K562 (cell line): Measurements from ENCODE around the gene CPVL. TPM values are rescaled to one million over a fixed set of nuclear protein-coding genes. Genes with fewer than 3 reads are reported as not detected.
A peak's percentile ranks its signal among the peaks of the same experiment; 100 is the strongest.

ENCODE experiments used
- ATAC-seq: fragments of 200-7000 bp; cut with Tn5 transposase; 3 replicates; pipeline ENCODE4 v1.9.1; 2020; ENCODE audit warnings: moderate library complexity
- BruUV-seq: library from RNA; stranded (reverse); fragments of 400-500 nt; replicated peaks from 2 replicates; lab custom pipeline; 2021; lab: Mats Ljungman, UMichigan
- CTCF ChIA-PET: fragments of 300-600 bp; formaldehyde crosslinking; extraction: SDS; loops from one replicate; lab custom pipeline; 2021; ENCODE audit warnings: low intra/inter-chr PET ratio; lab: Yijun Ruan, JAX
- POLR2A ChIA-PET: fragments of 300-600, 350-650 bp; sonication (Branson Sonifier 250); formaldehyde crosslinking; extraction: SDS; loops from one replicate; lab custom pipeline; 2021; ENCODE audit warnings: antibody characterized with exemption, inconsistent platforms; lab: Yijun Ruan, JAX
- DNase-seq, 4 experiments: peaks; one replicate each; pipeline versions ENCODE4 v3.0.0 to v3.0.0-alpha.2; 2011 to 2018; ENCODE audit warnings: low spot score in 3 of 4, mixed read lengths in 3 of 4; ENCODE audit errors: extremely low read depth in 1 of 4
- FAIRE-seq: peaks from 2 replicates; lab custom pipeline; 2011; peaks lifted over from hg19 to GRCh38; lab: Jason Lieb, UNC
- H2AFZ ChIP-seq: 2 replicates; pipeline ENCODE4 v1.6.0; 2011; ENCODE audit warnings: low read depth, low read length, control low read depth, inconsistent platforms
- H3K27ac ChIP-seq: fragments of 200-600 bp; 3 replicates; pipeline ENCODE4 v1.8.0; 2011; ENCODE audit warnings: low read depth, mild to moderate bottlenecking, control low read depth, inconsistent platforms, low read length, moderate library complexity, mixed read lengths; ENCODE audit errors: extremely low read depth
- H3K27me3 ChIP-seq, 2 experiments: fragments of 300-600 bp in 1 of 2; 2 replicates in 1 of 2; 3 replicates in 1 of 2; pipeline versions ENCODE4 v1.6.0 to v1.8.0; 2011; ENCODE audit warnings: inconsistent platforms in 2 of 2, low read length in 2 of 2, mild to moderate bottlenecking in 1 of 2, mixed read lengths in 1 of 2, moderate library complexity in 1 of 2; ENCODE audit not compliant: control insufficient read depth in 2 of 2, insufficient read depth in 2 of 2
- H3K36me3 ChIP-seq: fragments of 300-600 bp; 3 replicates; pipeline ENCODE4 v1.8.0; 2011; ENCODE audit warnings: mild to moderate bottlenecking, low read length, inconsistent platforms; ENCODE audit not compliant: control insufficient read depth, insufficient read depth
- H3K4me1 ChIP-seq, 2 experiments: fragments of 200-600 bp in 1 of 2; replicated peaks in 1 of 2; 2 replicates in 1 of 2; 3 replicates in 1 of 2; pipeline versions ENCODE4 v1.5.1 to v1.8.0; 2011; ENCODE audit warnings: inconsistent platforms in 2 of 2, low read length in 2 of 2, mild to moderate bottlenecking in 1 of 2, mixed read lengths in 1 of 2, moderate library complexity in 1 of 2; ENCODE audit not compliant: control insufficient read depth in 2 of 2, insufficient read depth in 2 of 2
- H3K4me2 ChIP-seq: 2 replicates; pipeline ENCODE4 v1.6.1; 2011; ENCODE audit warnings: low read length, control low read depth, inconsistent platforms, mixed read lengths; ENCODE audit not compliant: insufficient read depth
- H3K4me3 ChIP-seq: fragments of 200-600 bp; sonication (generic), shearing (Covaris generic); 2 replicates; pipeline ENCODE4 v1.5.1; 2016; ENCODE audit warnings: control low read depth, inconsistent platforms
- H3K79me2 ChIP-seq: fragments of 200-600 bp; 3 replicates; pipeline ENCODE4 v1.8.0; 2011; ENCODE audit warnings: low read length, inconsistent platforms; ENCODE audit not compliant: control insufficient read depth, insufficient read depth
- H3K9ac ChIP-seq, 2 experiments: 2 replicates each; pipeline versions ENCODE4 v1.6.0 to v1.6.1; 2011; ENCODE audit warnings: low read depth in 2 of 2, low read length in 2 of 2, control low read depth in 1 of 2, inconsistent platforms in 1 of 2, mild to moderate bottlenecking in 1 of 2, mixed read lengths in 1 of 2; ENCODE audit not compliant: insufficient read depth in 1 of 2
- H3K9me1 ChIP-seq: one replicate; pipeline ENCODE4 v1.6.0; 2011; ENCODE audit warnings: inconsistent platforms, mild to moderate bottlenecking, low read length, moderate library complexity; ENCODE audit not compliant: control insufficient read depth, insufficient read depth
- H3K9me3 ChIP-seq: replicated peaks from 2 replicates; pipeline ENCODE4 v1.5.1; 2011; ENCODE audit warnings: low read depth, low read length, inconsistent platforms; ENCODE audit not compliant: control insufficient read depth, insufficient read depth
- H4K20me1 ChIP-seq: replicated peaks from 2 replicates; pipeline ENCODE4 v1.6.1; 2011; ENCODE audit warnings: low read length, inconsistent platforms, mixed read lengths; ENCODE audit not compliant: control insufficient read depth, insufficient read depth
- RAD21 ChIP-seq, 2 experiments: fragments of 250-450 bp in 1 of 2; fragments of 450-650 bp in 1 of 2; sonication (Bioruptor Pico) in 1 of 2; formaldehyde crosslinking in 1 of 2; IDR thresholded peaks in 1 of 2; conservative IDR thresholded peaks in 1 of 2; 2 replicates each; pipeline versions ENCODE4 v1.4.0 to v1.8.0; 2020 to 2022; ENCODE audit warnings: mild to moderate bottlenecking in 2 of 2, moderate library complexity in 1 of 2
- ZNF583 ChIP-seq: fragments of 250-450 bp; sonication (Bioruptor Pico); IDR thresholded peaks from 2 replicates; pipeline ENCODE4 v1.4.0; 2020
- WGBS: fragments of 100-300 bp; shearing (Covaris generic); methylation state at CpG from one replicate; pipeline ENCODE4 v1.1.6; 2016; ENCODE audit warnings: low coverage, mixed read lengths; ENCODE audit not compliant: insufficient coverage; ENCODE audit errors: missing lambda C conversion rate; 5-methylcytosine and 5-hydroxymethylcytosine counted together
- in situ Hi-C: fragments of 300-500 bp; cut with MboI; formaldehyde crosslinking; loops from 4 replicates; pipeline ENCODE4 v1.15.0; 2018; ENCODE audit warnings: inconsistent platforms, mixed read lengths
- intact Hi-C: fragments of 100-400 bp; cut with micrococcal nuclease; formaldehyde crosslinking; loops from 2 replicates; pipeline ENCODE4 v1.14.2; 2022
- polyA plus RNA-seq, 8 experiments: library from polyadenylated mRNA; depleted of rRNA in 4 of 8; stranded (reverse) in 5 of 8; unstranded in 3 of 8; fragments of >200 nt; fragmentation: Nextera tagmentation in 2 of 8; fragmentation: Illumina TruSeq in 1 of 8; extraction: Ambion mirVana in 2 of 8; extraction: Trizol in 1 of 8; gene quantifications; 2 replicates each; pipeline versions ENCODE4 v1.2.1 to v1.2.3, GENCODE V29; 2011 to 2014; ENCODE audit warnings: inconsistent platforms in 1 of 8, missing spikeins in 1 of 8
- total RNA-seq, 7 experiments: library from RNA; depleted of rRNA in 6 of 7; stranded (reverse); fragments of >200 nt in 6 of 7; fragmentation: Illumina TruSeq in 2 of 7; extraction: Trizol in 2 of 7; gene quantifications; 2 replicates each; pipeline versions ENCODE4 v1.2.1 to v1.2.3, GENCODE V29; 2011 to 2021; ENCODE audit warnings: low replicate concordance in 1 of 7
- TF ChIP-seq, protein P1 (sequence below), 3 experiments: IDR thresholded peaks in 2 of 3; conservative IDR thresholded peaks in 1 of 3; 2 replicates each; pipeline ENCODE4 v1.5.1; 2011 to 2012; ENCODE audit warnings: low read length in 3 of 3, mild to moderate bottlenecking in 3 of 3, control low read depth in 2 of 3, improper control_type of control experiment in 1 of 3, inconsistent platforms in 1 of 3, low read depth in 1 of 3, mixed read lengths in 1 of 3, moderate library complexity in 1 of 3; ENCODE audit not compliant: insufficient read depth in 2 of 3

CPVL gene
- total and polyA plus RNA-seq, 9 of the 15 experiments (the other 6 are each of a cell fraction or from before 2014, with no cell fraction given) = 0.89 to 2.4 (median 1.5) TPM

DNA sequence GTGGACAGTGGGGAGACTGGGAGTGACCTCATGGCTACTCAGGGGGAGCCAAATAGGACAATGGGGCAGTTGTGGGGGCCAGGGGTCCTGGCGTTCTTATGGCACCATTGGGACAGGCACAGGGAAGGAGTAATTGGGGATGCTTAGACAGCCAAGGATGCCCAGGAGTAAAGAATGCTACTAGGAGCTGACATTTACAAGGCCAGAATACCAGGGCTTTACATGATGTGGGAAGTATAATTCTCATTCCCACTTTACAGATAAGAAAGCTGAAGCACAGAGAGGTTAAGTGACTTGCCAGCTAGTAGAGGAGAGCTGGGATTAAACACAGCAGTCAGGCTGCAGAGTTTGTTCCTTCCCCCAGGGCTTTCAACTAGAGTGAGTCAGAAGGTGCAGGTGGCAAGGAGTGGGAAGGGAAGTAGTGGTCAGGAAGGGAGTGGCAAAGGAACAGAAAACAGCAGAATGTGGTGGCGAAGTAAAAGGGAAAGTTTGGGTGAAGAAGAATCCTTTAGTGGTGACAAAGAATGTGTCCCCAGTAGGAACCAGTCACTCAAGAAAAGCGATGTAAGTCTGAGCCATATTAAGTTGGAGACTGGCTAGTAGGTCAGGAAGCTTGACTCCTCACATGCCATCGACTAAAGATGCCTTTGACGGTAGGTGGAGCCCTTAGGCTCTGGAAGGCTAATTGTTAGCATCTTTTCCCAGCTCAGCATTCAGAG is 32.8 kb downstream of the CPVL start:
- 0 out of 3 replicates have a peak, but pooled peaks have one; percentile 37 for ATAC-seq
- Histone ChIP-seq H3K9me1 (no peaks in the 10 kb centered on the region), H3K4me1 (no peaks in the 10 kb centered on the region), H3K27me3 (no peaks in the 10 kb centered on the region), H3K4me2 (no peak overlapping the region), H4K20me1 (no peaks in the 10 kb centered on the region), H3K9ac (no peak overlapping the region), H2AFZ (no peak overlapping the region), H3K27ac (no peak overlapping the region), H3K4me3 (no peak overlapping the region), H3K36me3 (no peaks in the 10 kb centered on the region), H3K9me3 (no peaks in the 10 kb centered on the region), H3K79me2 (no peaks in the 10 kb centered on the region)
- POLR2A ChIA-PET = no interaction called here
- BruUV-seq = no TSS peak
- TF ChIP-seq, protein P1, sequence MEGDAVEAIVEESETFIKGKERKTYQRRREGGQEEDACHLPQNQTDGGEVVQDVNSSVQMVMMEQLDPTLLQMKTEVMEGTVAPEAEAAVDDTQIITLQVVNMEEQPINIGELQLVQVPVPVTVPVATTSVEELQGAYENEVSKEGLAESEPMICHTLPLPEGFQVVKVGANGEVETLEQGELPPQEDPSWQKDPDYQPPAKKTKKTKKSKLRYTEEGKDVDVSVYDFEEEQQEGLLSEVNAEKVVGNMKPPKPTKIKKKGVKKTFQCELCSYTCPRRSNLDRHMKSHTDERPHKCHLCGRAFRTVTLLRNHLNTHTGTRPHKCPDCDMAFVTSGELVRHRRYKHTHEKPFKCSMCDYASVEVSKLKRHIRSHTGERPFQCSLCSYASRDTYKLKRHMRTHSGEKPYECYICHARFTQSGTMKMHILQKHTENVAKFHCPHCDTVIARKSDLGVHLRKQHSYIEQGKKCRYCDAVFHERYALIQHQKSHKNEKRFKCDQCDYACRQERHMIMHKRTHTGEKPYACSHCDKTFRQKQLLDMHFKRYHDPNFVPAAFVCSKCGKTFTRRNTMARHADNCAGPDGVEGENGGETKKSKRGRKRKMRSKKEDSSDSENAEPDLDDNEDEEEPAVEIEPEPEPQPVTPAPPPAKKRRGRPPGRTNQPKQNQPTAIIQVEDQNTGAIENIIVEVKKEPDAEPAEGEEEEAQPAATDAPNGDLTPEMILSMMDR (IDR thresholded peaks at IDR 0.05 in 2 of 3, conservative IDR thresholded peaks at IDR 0.05 in 1 of 3; ENCODE audit: insufficient read depth in 2 of 3, low read depth in 1 of 3, low read length in 3 of 3) = peak; percentile 28 to 29 (median 28); a peak in 2 of 6 replicates
- no peak for TF ChIP-seq ZNF583 (CRISPR knock-in tag)
- TF ChIP-seq RAD21 (CRISPR knock-in tag; conservative IDR thresholded peaks at IDR 0.05 in 1 of 2, IDR thresholded peaks at IDR 0.05 in 1 of 2) = peak in 1 of 2 experiments; percentile 41; a peak in 2 of 4 replicates
- intact Hi-C loops = loop anchor here (5.0 kb wide), 1 partner anchor 294 kb away; no protein-coding TSS in a partner anchor
- WGBS = 0% methylated on average over 5 of the region's 5 CpGs
- CTCF ChIA-PET = no interaction called here
- FAIRE-seq = no peak
- in situ Hi-C loops = no loop called here
- peak in 1 of 4 experiments; percentile 8 for DNase-seq
